GM23338 (cell line): ENCODE results near the gene ROCK2. TPM values are rescaled to one million over a fixed set of nuclear protein-coding genes. Genes with fewer than 3 reads are reported as not detected.

Experiments
- ATAC-seq: fragments of 200-7000 bp; cut with Tn5 transposase; 3 replicates; pipeline ENCODE4 v1.9.1; 2020
- DNase-seq: peaks from one replicate; pipeline ENCODE4 v3.0.0-alpha.2; 2015; ENCODE audit warnings: low spot score
- H2AFZ ChIP-seq: fragments of 200-600 bp; sonication (generic); 2 replicates; pipeline ENCODE4 v1.8.0; 2016; ENCODE audit warnings: antibody characterized with exemption, mild to moderate bottlenecking, moderate library complexity
- H3F3A ChIP-seq: fragments of 200-600 bp; sonication (generic); replicated peaks from 2 replicates; pipeline ENCODE4 v1.8.0; 2017; ENCODE audit warnings: antibody characterized with exemption, mixed run types, low read depth
- H3K27ac ChIP-seq: fragments of 200-600 bp; sonication (generic); 2 replicates; pipeline ENCODE4 v1.6.1; 2016; ENCODE audit warnings: low read depth
- H3K27me3 ChIP-seq: fragments of 200-600 bp; sonication (generic); 2 replicates; pipeline ENCODE4 v1.8.0; 2016; ENCODE audit warnings: mild to moderate bottlenecking, mixed run types, moderate library complexity; ENCODE audit not compliant: insufficient read depth
- H3K36me3 ChIP-seq: fragments of 200-600 bp; sonication (generic); 2 replicates; pipeline ENCODE4 v1.8.0; 2016; ENCODE audit warnings: mild to moderate bottlenecking; ENCODE audit not compliant: insufficient read depth
- H3K4me1 ChIP-seq: fragments of 200-600 bp; sonication (generic); 2 replicates; pipeline ENCODE4 v1.8.0; 2016; ENCODE audit warnings: mild to moderate bottlenecking, moderate library complexity; ENCODE audit not compliant: insufficient read depth
- H3K4me2 ChIP-seq: fragments of 200-600 bp; sonication (generic); 2 replicates; pipeline ENCODE4 v1.7.1; 2017; ENCODE audit warnings: mixed run types
- H3K4me3 ChIP-seq: fragments of 200-600 bp; sonication (generic); 2 replicates; pipeline ENCODE4 v1.6.1; 2016; ENCODE audit warnings: mixed run types
- H3K79me2 ChIP-seq: fragments of 200-600 bp; sonication (generic); replicated peaks from 2 replicates; pipeline ENCODE4 v1.8.0; 2017; ENCODE audit warnings: mild to moderate bottlenecking; ENCODE audit not compliant: insufficient read depth
- H3K9me2 ChIP-seq: fragments of 200-600 bp; sonication (generic); 2 replicates; pipeline ENCODE4 v1.8.0; 2017; ENCODE audit not compliant: insufficient read depth
- H4K20me1 ChIP-seq: fragments of 200-600 bp; sonication (generic); replicated peaks from 2 replicates; pipeline ENCODE4 v1.8.0; 2017; ENCODE audit warnings: mild to moderate bottlenecking; ENCODE audit not compliant: insufficient read depth
- H3K27ac Mint-ChIP-seq: 2 replicates; pipeline ENCODE4 v1.8.0; 2020; ENCODE audit warnings: inconsistent platforms, mild to moderate bottlenecking, moderate library complexity, mixed read lengths
- H3K27me3 Mint-ChIP-seq: 3 replicates; pipeline ENCODE4 v1.8.0; 2022; ENCODE audit warnings: low read depth, mild to moderate bottlenecking, moderate library complexity, mixed read lengths, inconsistent platforms; ENCODE audit not compliant: insufficient read depth, poor library complexity
- H3K36me3 Mint-ChIP-seq: 3 replicates; pipeline ENCODE4 v1.8.0; 2021; ENCODE audit warnings: low read depth, mild to moderate bottlenecking, inconsistent platforms, moderate library complexity, mixed read lengths
- H3K4me1 Mint-ChIP-seq: 3 replicates; pipeline ENCODE4 v1.8.0; 2020; ENCODE audit warnings: mild to moderate bottlenecking, inconsistent platforms, mixed read lengths
- H3K4me3 Mint-ChIP-seq: 3 replicates; pipeline ENCODE4 v1.8.0; 2021; ENCODE audit warnings: moderate library complexity, mild to moderate bottlenecking, inconsistent platforms, mixed read lengths
- H3K9me3 Mint-ChIP-seq: 3 replicates; pipeline ENCODE4 v1.8.0; 2020; ENCODE audit warnings: moderate library complexity, mild to moderate bottlenecking, inconsistent platforms, mixed read lengths
- ETS1 ChIP-seq: IDR thresholded peaks from 2 replicates; pipeline ENCODE4 v1.6.1; 2016; ENCODE audit warnings: antibody characterized with exemption
- EZH2 ChIP-seq: fragments of 200-600 bp; sonication (generic); IDR thresholded peaks from one replicate; pipeline ENCODE4 v1.8.0; 2017; ENCODE audit warnings: antibody characterized with exemption, mild to moderate bottlenecking, low read depth; ENCODE audit not compliant: unreplicated experiment
- ZNF114 ChIP-seq: fragments of 250-450 bp; sonication (Bioruptor Pico); IDR thresholded peaks from 2 replicates; pipeline ENCODE4 v1.5.0; 2020; ENCODE audit warnings: mild to moderate bottlenecking, moderate library complexity
- ZNF462 ChIP-seq: fragments of 250-450 bp; sonication (Bioruptor Pico); IDR thresholded peaks from 2 replicates; pipeline ENCODE4 v1.5.0; 2020; ENCODE audit warnings: mild to moderate bottlenecking, moderate library complexity
- polyA plus RNA-seq: library from polyadenylated mRNA; unstranded; fragments of >200 nt; fragmentation: Nextera tagmentation; extraction: Ambion mirVana; gene quantifications from 2 replicates; pipeline ENCODE4 v1.2.1, GENCODE V29; 2016
- total RNA-seq: library from RNA; depleted of rRNA; stranded (reverse); fragments of >200 nt; shearing (Covaris generic); gene quantifications from 2 replicates; pipeline ENCODE4 v1.2.3, GENCODE V29; 2014
- TF ChIP-seq, protein P1 (sequence below): IDR thresholded peaks from one replicate; pipeline ENCODE4 v1.6.1; 2018; ENCODE audit warnings: antibody characterized with exemption; ENCODE audit not compliant: unreplicated experiment

The ROCK2 gene
- total and polyA plus RNA-seq, 2 experiments from 2014 or later: 16.4 to 28.0 TPM

GRCh38 chr2:11179899-11180298, 164.5 kb downstream of the ROCK2 start:
- H3K36me3 ChIP-seq: 0 out of 2 replicates have a peak, but pooled peaks cover 7% of the 10 kb centered on the region
- DNase-seq (no peak), ATAC-seq (no peak)
- no peak for TF ChIP-seq ZNF114 (CRISPR knock-in tag)
- TF ChIP-seq EZH2: no peak
- no peak for TF ChIP-seq ZNF462 (CRISPR knock-in tag)
- TF ChIP-seq, protein P1, sequence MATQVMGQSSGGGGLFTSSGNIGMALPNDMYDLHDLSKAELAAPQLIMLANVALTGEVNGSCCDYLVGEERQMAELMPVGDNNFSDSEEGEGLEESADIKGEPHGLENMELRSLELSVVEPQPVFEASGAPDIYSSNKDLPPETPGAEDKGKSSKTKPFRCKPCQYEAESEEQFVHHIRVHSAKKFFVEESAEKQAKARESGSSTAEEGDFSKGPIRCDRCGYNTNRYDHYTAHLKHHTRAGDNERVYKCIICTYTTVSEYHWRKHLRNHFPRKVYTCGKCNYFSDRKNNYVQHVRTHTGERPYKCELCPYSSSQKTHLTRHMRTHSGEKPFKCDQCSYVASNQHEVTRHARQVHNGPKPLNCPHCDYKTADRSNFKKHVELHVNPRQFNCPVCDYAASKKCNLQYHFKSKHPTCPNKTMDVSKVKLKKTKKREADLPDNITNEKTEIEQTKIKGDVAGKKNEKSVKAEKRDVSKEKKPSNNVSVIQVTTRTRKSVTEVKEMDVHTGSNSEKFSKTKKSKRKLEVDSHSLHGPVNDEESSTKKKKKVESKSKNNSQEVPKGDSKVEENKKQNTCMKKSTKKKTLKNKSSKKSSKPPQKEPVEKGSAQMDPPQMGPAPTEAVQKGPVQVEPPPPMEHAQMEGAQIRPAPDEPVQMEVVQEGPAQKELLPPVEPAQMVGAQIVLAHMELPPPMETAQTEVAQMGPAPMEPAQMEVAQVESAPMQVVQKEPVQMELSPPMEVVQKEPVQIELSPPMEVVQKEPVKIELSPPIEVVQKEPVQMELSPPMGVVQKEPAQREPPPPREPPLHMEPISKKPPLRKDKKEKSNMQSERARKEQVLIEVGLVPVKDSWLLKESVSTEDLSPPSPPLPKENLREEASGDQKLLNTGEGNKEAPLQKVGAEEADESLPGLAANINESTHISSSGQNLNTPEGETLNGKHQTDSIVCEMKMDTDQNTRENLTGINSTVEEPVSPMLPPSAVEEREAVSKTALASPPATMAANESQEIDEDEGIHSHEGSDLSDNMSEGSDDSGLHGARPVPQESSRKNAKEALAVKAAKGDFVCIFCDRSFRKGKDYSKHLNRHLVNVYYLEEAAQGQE: no peak
- no peak for TF ChIP-seq ETS1
- Mint-ChIP-seq H3K4me1 (peaks cover 4% of the 10 kb centered on the region; the same call in 2 of the 3 replicates), H3K27me3 (no peaks in the 10 kb centered on the region), H3K4me3 (no peak overlapping the region), H3K36me3 (no peaks in the 10 kb centered on the region; the same call in 2 of the 3 replicates), H3K27ac (no peak overlapping the region), H3K9me3 (no peaks in the 10 kb centered on the region)
- H4K20me1 ChIP-seq: no peaks in the 10 kb centered on the region
- no peak overlapping the region for H3K4me2 ChIP-seq
- H3K4me3 ChIP-seq: no peak overlapping the region
- no peaks in the 10 kb centered on the region for H3K27me3 ChIP-seq
- H3K79me2 ChIP-seq: no peaks in the 10 kb centered on the region
- H3F3A ChIP-seq: no peaks in the 10 kb centered on the region
- H3K27ac ChIP-seq: no peak overlapping the region
- no peaks in the 10 kb centered on the region for H3K9me2 ChIP-seq
- H2AFZ ChIP-seq: no peak overlapping the region
- no peaks in the 10 kb centered on the region for H3K4me1 ChIP-seq
